Activated CD4-positive, alpha-beta T cell treated with anti-CD3 and anti-CD28 coated beads, Interleukin-2, amount 50 U/mL, for 48 hours (primary cell): ENCODE measurements around the gene ARL1.
A peak's percentile ranks its signal among the peaks of the same experiment; 100 is the strongest.
"Not testable (repeated sequence)": the region's sequence is repeated elsewhere in the genome, so short reads cannot be mapped to it uniquely, and the experiment has no call there.

Experiments used
- DNase-seq, 2 experiments: peaks; one replicate each; pipeline ENCODE4 v3.0.0-alpha.2; 2020

ARL1 gene

GRCh38 chr12:101407436-101408345 lies at the start of gene ARL1:
TSS of gene ARL1 (minus strand) at chr12:101407772. CDS start at chr12:101407645, 127 bp downstream.
- peak; percentile 86 to 88 for DNase-seq

DNA sequence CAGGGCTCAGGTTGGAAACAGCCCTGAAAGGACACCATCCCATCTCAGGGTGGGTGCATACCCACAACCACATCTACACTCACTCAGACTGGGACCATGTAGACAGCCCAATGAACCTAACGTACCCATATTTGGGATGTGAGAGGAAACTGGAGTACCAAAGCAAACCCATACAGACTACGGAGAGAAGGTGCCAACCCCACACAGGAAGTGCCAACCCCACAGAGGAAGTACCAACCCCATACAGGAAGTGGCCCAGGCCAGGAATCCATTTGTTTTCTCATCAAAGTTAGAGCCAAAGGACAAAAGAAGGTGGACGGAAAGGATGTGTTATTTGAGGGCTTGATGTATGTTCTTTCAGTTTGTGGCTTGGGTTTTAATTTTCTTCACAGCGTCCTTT lies 48.1 kb upstream of the ARL1 start:
- peak; percentile 5 to 12 for DNase-seq

- no peak for DNase-seq
These were observed 34.1 kb upstream of the ARL1 start for GRCh38 chr12:101441461-101442224.

GRCh38 chr12:101439236-101439635 lies 31.7 kb upstream of the ARL1 start:
- no peak for DNase-seq

DNA sequence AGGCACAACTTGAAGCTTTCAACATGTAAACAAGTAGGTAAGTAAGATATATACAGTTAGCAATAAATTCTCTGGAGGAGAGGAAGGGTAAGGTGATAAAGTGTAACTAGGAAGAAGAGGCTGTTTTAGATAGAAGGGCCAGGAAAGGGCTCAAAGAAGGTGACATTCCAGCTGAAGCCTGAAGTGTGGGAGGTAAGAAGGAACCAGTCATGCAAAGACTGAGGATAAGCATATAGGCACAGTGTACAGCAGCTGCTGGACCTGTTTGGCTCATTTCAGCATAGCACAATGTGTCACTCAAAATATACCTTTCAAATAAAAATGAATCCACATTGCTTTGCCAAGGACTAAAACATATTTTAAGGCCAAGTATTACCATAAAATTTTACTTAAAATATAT lies 28.6 kb upstream of the ARL1 start:
- DNase-seq, result no peak

DNA sequence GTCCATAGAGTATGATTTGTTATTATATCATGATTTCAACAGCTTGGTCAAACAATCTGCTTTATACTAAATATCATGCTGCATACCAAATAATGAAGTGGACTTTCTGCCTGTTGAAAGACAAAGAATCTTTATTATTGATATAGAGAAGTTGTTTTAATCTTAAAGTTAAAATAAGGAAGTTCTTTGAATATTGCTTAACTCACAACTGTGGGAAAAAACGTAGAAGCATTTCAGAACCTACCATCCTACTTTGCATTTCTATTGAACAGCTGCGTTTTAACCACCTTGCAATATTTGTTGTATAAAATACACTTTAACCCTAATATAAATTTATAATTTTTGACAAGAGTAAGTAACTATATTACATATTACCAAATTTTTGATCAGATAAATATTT lies 22.9 kb upstream of the ARL1 start:
- DNase-seq, result no peak

GRCh38 chr12:101424620-101425019 lies 17.0 kb upstream of the ARL1 start:
- DNase-seq, result no peak

- DNase-seq, result not testable (repeated sequence)
These were observed 14.5 kb upstream of the ARL1 start for GRCh38 chr12:101422066-101422465.

GRCh38 chr12:101415228-101415627 lies 7.7 kb upstream of the ARL1 start:
- no peak for DNase-seq

DNA sequence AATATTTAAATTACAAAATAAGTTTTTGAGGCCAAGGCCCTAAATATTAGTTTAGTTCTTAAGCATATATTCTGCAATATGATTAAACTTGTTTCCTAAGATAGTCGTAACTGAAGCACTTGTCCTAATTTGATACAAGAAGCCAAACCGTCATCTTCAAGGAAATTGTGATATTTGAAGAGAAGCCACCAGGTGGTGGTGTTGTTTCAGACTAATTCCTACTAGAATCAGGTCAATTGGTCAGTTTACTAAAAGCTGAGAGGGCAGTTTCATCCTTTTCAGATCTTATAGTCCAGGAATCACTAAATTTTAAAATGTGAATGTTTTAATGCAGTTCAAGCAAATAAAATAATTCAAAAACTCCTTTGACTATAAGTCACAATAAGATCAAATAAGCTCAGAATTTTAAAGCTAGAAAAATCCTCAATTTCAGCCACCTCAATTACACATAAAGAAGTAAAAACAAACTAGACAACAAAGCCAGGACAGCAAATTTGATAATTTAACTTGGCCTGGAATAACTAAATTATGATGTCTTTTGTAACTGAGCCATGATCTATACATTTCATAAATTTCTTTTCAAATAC lies 7.1 kb upstream of the ARL1 start:
- no peak for DNase-seq

GRCh38 chr12:101410169-101410568 lies 2.6 kb upstream of the ARL1 start:
- DNase-seq, result not testable (repeated sequence)

DNA sequence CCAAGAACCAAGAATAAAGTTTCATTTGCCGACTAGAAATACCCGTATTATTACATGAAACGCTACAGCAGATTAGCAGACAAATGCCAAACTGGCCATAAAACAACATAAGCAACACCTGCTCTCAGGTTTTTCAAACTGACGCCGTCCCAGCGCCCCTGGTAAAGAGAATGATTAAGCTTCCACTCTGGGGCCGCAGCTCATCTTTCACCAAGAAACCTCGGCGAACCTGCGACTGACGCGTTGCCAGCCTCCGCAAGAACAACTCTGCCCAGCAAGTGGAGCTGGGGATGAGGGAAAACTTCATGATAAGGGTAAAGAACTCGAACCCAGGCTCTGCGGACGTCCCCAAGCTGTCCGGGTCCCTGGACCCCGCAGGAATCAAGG lies 530 bp downstream of the ARL1 start:
- DNase-seq, result no peak

GRCh38 chr12:101391181-101391580 lies 16.4 kb downstream of the ARL1 start:
- DNase-seq, result not testable (repeated sequence)

- DNase-seq, result no peak
These were observed 28.4 kb downstream of the ARL1 start for GRCh38 chr12:101379149-101379548.

GRCh38 chr12:101375573-101375972 lies 32.0 kb downstream of the ARL1 start:
- no peak for DNase-seq

DNA sequence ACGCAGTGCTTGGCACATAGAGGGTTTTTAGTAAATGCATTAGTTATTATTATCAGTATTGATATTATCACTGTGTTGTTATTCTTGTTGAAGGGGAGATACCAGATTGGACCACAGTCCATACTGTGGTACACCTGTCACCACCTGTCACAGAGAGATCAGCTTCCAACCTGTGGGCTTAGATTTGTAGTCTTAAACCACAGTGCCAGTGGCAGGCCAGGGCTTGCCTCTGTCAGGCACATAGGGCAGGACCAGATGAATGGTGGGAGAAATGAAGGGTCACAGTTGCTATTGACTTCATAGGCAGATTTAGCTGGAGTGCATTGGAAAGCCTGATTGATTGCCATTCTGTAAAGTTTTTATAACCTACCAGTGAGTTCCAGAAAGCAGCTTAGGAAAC lies 35.1 kb downstream of the ARL1 start:
- no peak for DNase-seq

- no peak for DNase-seq
These were observed 39.6 kb downstream of the ARL1 start for GRCh38 chr12:101368016-101368415.

DNA sequence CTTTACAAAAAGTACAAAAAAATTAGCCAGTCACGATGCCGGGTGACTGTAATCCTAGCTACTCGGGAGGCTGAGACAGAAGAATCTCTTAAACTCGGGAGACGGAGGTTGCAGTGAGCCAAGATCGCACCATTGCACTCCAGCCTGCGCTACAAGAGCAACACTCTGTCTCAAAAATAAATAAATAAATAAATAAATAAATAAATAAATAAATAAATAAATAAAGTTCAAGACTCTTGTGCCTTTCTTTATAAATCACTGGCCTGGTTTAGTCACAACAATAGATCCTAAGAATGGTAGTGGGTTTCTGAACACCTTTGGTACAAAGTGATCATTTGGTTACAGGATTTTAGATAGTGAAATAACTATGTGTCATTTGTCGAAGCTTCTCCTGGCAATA lies 46.1 kb downstream of the ARL1 start:
- no peak for DNase-seq

DNA sequence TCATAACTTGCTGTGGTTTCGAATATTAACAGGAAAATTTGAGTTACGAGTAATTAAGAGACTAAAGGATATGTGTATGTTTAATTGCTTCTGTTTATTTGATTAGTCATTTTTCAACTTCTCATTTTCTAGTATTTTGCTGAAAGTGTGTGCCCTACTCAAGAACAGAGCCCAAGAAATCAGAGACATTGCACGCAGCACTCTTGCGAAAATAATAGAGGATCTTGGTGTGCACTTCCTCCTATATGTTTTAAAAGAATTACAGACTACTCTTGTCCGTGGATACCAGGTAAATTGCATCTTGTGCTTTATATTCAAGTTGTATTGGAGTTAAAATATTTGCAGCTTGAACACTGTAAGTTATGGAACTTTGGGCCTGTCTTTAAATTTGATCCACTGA lies 50.8 kb downstream of the ARL1 start:
- no peak for DNase-seq

DNA sequence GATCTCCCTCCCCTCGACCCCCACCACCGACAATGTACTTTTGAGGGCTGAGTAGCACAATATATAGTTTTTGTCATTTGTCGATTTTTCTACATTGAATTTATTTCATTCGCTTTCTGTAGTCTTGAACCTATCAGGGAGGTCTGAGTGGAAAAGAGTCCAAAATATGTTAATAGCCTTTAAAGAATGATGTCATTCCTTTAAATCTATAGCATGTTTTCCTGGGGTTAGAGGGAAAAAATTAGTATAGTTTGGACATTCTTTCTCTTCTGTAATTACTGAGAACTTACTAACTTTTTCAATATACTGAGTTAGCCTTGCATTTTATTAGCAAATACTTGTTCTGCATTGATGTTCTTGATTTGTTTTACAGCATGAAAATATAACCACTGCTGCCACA lies 55.9 kb downstream of the ARL1 start:
- DNase-seq, result no peak

DNA sequence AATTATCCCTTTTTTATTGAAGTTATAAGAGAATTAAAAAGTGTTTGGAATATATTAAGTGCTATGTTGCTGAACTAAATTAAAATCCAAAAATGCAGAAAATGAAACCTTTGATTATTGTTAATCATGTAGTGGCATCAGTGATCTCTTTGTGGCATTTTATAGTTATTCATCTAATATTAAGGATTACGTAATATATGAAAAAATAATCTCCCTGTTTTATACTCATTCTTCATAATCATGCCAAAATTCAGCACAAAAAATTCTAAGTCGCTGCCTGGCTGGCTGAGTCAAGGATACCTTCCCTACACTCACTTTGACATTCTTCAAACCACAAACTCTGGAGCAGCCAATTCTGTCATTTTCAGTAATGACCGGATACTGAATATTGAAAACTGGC lies 63.7 kb downstream of the ARL1 start:
- DNase-seq, result no peak
